AG04449 (cell line): Measurements from ENCODE around the gene PRB2.
"Not testable (repeated sequence)": the region's sequence is repeated elsewhere in the genome, so short reads cannot be mapped to it uniquely, and the experiment has no call there.

Experiments
- CTCF ChIA-PET: fragments of 350-600 bp; formaldehyde crosslinking; extraction: SDS; loops from one replicate; lab custom pipeline; 2021; ENCODE audit warnings: antibody characterized with exemption; lab: Yijun Ruan, JAX
- POLR2A ChIA-PET: fragments of 400-600, 350-600 bp; formaldehyde crosslinking; extraction: SDS; loops from one replicate; lab custom pipeline; 2020; ENCODE audit warnings: antibody characterized with exemption, inconsistent platforms; lab: Yijun Ruan, JAX
- DNase-seq: peaks from one replicate; pipeline ENCODE4 v3.0.0-alpha.2; 2010; ENCODE audit warnings: low read depth, low spot score
- H3K4me3 ChIP-seq: 2 replicates; pipeline ENCODE4 v1.5.1; 2011; ENCODE audit warnings: low read depth, mild to moderate bottlenecking, control low read depth, low read length
- CTCF ChIP-seq: IDR thresholded peaks from one replicate; pipeline ENCODE4 v1.5.1; 2011; ENCODE audit warnings: mild to moderate bottlenecking, moderate library complexity, low read length, control low read depth, inconsistent platforms; ENCODE audit not compliant: insufficient read depth; ENCODE audit errors: missing control alignments

The PRB2 gene

GRCh38 chr12:11397366-11397765 is 2.0 kb upstream of the PRB2 start:
- CTCF ChIA-PET, result no interaction called here
- no peak for TF ChIP-seq CTCF
- POLR2A ChIA-PET, result no interaction called here

GRCh38 chr12:11391456-11391855 is 3.9 kb downstream of the PRB2 start:
- H3K4me3 ChIP-seq, POLR2A ChIA-PET, DNase-seq, CTCF ChIA-PET: not testable (repeated sequence)

More at GRCh38 chr12:11397366-11397765, 2.0 kb upstream of the PRB2 start:
- no peak for DNase-seq
- H3K4me3 ChIP-seq, result no peak overlapping the region

- CTCF ChIA-PET, POLR2A ChIA-PET, H3K4me3 ChIP-seq, DNase-seq: not testable (repeated sequence)
Measured at GRCh38 chr12:11377420-11377819, 17.9 kb downstream of the PRB2 start.

GRCh38 chr12:11361151-11361550 is 34.2 kb downstream of the PRB2 start:
- CTCF ChIA-PET, result no interaction called here

GRCh38 chr12:11360205-11360883 is 35.0 kb downstream of the PRB2 start:
- POLR2A ChIA-PET, DNase-seq, H3K4me3 ChIP-seq, CTCF ChIA-PET: not testable (repeated sequence)

More at GRCh38 chr12:11361151-11361550, 34.2 kb downstream of the PRB2 start:
- no peak for TF ChIP-seq CTCF
- DNase-seq, result no peak
- POLR2A ChIA-PET, result no interaction called here
- no peak overlapping the region for H3K4me3 ChIP-seq

GRCh38 chr12:11351736-11352135 is 43.6 kb downstream of the PRB2 start:
- CTCF ChIA-PET, result interaction anchor here (0.6 kb wide), 1 partner anchor 736 kb away, joined by 3 read pairs; no protein-coding TSS in a partner anchor
- DNase-seq, H3K4me3 ChIP-seq, POLR2A ChIA-PET: not testable (repeated sequence)

GRCh38 chr12:11348439-11348838 is 46.9 kb downstream of the PRB2 start:
- ChIA-PET CTCF (no interaction called here), POLR2A (no interaction called here)
- no peak for TF ChIP-seq CTCF
- no peak overlapping the region for H3K4me3 ChIP-seq
- no peak for DNase-seq

- ChIA-PET CTCF (no interaction called here), POLR2A (no interaction called here)
- no peak overlapping the region for H3K4me3 ChIP-seq
- no peak for DNase-seq
- no peak for TF ChIP-seq CTCF
Measured at GRCh38 chr12:11347810-11348209, 47.6 kb downstream of the PRB2 start.
